CD4-positive, alpha-beta T cell treated with Interleukin-15 for 4 hours (primary cell): Measurements from ENCODE around the gene NCOA5.

ENCODE experiments used
- DNase-seq: peaks from one replicate; pipeline ENCODE4 v3.0.0-alpha.2; 2020; ENCODE audit warnings: low spot score

Gene NCOA5

DNA sequence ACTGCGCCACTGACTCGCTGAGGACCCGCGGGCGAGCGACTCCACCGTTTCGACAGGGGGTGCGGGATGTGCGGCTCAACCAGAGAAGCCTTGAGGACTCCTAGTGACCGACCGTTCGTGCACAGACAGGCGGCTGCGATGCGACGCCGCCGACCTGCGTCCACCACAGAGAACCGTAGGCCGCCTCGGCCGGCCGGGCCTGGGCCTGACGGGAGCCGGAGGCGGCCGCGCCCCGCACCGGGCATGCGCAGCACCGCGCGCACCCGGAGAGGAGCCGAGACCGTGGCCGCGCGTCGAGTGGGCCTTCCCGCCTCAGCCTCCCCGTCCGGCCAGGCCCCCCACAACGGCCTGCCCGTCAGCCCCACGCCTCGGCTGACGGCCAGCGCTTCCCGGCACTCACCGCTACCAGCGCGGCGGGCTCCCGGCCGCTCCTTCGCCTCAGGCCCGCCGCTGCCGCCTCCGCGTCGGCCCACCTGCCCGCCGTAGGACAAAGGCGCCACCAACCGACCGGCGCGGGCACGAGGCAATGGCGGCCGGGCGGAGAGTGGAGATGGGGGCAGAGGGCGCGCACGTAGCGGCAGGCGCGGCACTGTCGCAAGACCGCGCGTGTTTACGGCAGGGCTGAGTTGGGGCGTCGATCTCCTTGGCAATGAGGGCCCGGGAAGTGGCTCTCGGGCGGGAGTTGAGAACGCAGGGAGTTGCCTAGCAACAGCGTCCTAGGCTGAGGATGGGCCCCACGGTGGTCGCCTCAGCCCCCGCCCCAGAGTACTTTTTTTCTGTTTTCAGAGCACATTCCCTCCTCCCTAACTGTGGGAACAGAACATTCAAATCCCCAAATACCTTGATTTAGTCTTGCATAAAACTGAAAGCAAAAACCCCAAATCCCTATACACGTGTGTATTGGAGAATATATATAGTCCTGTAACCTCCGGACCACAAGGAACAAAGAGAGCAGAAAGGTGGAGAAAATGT lies at the start of gene NCOA5:
TSS of gene NCOA5 (minus strand) at position 546 of the 972 bp plus-strand sequence. CDS start 10,538 bp downstream, outside the sequence.
- DNase-seq = peak; percentile 94

- DNase-seq = no peak
These were observed 49.6 kb upstream of the NCOA5 start for GRCh38 chr20:46139266-46139889.

DNA sequence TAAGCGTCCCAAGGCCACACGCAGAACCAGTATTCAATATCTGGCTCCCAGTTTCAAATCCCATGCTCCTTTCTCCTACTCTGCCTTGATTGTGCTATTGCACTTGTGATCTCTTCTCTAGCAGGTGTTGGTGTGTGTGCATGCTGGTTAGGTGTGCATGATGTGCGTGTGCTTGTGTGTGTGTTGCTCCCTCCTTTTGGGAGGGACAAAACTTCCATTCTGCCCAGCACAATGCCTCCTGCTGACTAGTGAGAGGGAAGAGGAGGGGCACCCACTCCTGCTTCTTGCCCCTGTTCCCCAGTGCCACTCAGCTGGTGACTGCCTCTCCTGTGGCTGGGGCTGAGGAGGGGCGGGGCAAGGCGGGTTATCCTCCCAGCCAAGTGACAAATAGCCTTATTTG lies 48.1 kb upstream of the NCOA5 start:
- DNase-seq = no peak

GRCh38 chr20:46135856-46136633 lies 46.3 kb upstream of the NCOA5 start:
- no peak for DNase-seq

DNA sequence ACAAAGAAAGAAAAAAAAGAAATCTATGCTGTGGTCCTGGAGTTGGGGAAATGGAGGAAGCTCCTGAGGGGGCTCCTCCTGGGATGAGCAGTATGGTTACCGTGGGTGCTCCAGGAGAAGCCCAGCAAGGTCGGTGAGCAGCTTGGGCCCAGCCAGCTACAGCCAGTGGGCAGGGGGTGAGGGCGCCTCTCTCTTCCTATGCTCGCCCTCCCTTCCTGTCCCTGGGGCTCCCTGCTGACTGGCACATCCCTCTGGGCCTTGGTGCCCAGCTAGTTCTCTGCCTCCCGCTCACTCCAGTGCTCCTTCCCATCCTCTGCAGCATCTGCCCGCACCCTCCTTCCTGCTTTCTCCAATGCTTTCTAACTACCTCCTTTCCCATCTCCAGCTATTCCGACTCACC lies 45.0 kb upstream of the NCOA5 start:
- no peak for DNase-seq

- no peak for DNase-seq
These were observed 44.3 kb upstream of the NCOA5 start for GRCh38 chr20:46133886-46134654.

GRCh38 chr20:46132705-46133120 lies 43.0 kb upstream of the NCOA5 start:
- DNase-seq = peak; percentile 39

DNA sequence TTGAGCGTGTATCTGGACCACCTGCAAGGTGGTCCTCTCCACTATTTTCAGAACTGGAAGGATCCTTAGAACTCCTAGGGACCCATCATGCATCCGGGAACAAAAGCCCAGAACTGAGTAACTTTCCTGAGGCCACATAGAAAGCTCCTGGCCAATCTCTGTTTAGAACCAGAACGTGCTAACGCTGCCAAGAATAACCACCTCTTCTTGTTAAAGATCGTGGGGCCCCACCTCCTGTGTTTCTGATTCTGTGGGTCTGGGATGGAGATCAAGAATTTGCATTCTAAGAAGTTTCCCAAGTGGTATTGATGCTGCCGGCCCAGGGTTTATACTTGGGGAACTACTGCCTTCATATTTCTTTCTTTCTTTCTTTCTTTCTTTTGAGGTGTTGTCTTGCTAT lies 41.6 kb upstream of the NCOA5 start:
- no peak for DNase-seq

GRCh38 chr20:46130534-46130933 lies 40.8 kb upstream of the NCOA5 start:
- no peak for DNase-seq

- DNase-seq = no peak
These were observed 40.3 kb upstream of the NCOA5 start for GRCh38 chr20:46129955-46130481.

DNA sequence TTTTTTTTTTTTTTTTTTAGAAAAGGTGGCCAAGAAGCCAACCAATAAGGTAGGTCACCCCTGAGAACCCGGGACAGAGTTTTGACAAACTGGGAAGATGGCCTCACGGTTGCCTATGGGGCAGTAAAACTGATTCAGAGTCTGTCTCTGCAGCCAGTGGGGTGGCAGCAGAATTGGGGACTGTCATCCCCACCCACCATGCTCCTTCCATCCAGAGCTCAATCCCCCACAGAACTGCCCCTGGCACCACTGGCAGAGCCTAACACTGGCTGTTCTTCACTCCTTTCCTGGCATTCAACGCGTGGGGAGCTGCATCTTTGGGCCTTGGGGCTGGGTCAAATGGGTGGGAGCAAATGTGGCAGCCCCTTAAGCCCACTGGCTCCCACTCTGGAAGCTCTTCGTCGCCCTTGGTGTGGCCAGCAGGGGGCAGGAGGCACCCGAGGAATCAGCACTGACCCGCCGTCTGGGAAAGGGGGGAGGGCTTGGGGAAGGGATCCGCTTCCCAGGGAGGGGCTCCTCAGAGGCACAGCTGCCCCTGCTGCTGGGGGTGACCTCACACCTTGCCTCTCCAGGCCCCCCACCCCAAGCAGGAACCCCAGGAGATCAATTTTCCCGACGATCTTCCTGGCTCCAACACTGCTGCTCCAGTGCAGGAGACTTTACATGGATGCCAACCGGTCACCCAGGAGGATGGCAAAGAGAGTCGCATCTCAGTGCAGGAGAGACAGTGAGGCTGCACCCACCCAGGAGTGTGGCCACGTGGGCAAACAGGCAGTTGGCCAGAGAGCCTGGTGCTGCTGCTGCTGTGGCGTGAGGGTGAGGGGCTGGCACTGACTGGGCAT lies 38.8 kb upstream of the NCOA5 start:
- no peak for DNase-seq

- no peak for DNase-seq
These were observed 37.7 kb upstream of the NCOA5 start for GRCh38 chr20:46127396-46128010.

- no peak for DNase-seq
These were observed 36.8 kb upstream of the NCOA5 start for GRCh38 chr20:46126440-46127056.

DNA sequence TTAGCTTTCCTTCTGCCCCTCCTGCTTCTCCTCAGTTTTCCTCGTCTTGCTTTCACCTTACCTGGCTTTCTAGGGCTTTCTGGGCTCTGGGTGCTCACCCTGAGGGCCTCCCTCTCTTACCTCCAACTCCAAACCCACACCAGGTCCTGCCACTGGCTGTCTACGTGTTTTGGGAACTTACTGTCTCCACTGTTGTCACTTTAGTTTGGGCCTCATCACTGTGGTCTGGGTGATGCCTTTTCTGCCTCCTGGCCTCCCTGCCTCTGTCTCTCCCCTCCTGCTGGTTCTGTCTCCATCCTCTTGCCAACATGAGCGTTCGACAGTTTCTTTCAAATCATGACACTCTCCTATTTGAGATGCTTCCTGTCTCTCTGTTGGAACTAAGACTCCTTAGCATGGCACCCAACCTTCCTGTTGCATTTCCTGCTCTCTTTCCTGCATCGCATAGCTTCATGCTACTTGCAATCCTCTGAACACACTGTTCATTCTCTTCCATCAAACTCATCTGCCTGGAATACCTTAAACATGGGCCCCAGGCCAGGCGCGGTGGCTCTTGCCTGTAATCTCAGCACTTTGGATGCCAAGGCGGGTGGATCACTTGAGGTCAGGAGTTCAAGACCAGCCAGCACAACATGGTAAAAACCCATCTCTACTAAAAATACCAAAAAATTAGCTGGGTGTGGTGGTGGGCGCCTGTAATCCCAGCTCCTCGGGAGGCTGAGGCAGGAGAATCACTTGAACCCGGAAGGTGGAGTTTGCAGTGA lies 33.9 kb upstream of the NCOA5 start:
- DNase-seq = no peak

DNA sequence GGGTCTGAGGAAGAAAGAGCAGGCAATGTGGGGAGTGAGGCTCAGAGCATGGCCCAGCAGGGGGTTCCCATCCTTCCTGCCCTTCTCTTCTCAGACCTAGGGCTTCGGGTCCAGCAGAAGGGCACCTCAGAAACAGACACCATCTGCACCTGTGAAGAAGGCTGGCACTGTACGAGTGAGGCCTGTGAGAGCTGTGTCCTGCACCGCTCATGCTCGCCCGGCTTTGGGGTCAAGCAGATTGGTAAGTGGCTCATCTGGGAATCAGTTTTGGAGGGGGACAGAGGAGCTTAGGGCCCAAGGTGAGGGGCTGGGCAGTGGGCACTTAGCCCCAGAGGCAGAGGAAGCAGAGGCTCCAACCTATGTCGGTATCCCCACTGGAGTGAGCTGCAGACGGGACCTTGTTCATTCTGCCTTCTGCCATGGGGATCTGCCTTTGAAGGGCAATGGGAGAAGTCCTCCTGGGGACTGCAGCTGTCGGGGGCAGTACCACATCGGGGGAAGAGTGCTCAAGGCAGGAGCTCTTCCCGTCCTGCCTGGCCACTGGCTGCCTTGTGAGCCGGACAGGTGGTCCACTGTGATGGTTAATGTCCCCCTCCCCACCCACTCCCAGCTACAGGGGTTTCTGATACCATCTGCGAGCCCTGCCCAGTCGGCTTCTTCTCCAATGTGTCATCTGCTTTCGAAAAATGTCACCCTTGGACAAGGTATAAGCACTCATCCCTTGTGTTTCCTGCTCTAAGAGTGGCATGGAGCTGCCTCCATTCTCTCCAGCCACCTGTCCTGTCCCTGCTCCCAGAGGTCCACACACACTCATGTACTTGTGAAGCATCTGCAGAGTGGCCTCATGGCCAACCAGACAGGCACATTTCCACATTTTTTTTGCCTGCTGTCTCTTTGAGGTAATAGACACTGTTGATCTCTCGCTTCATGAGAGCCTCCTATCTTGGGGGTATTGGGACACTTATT lies 33.0 kb upstream of the NCOA5 start:
- DNase-seq = no peak

DNA sequence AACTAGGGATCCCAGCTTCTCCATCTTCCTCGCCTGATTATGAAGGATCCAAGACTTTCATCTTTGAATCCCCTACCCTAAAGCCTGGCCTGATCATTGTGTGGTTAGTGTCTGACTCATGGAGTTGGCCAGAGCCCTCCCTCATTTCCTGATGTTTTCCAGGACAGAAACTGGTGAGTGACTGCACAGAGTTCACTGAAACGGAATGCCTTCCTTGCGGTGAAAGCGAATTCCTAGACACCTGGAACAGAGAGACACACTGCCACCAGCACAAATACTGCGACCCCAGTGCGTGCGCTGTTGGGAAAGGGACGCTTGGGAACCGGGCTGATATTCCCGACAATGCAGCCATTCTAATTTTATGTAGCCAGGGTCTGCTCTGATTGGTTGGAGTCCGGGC lies 32.3 kb upstream of the NCOA5 start:
- DNase-seq = no peak

GRCh38 chr20:46121184-46121930 lies 31.6 kb upstream of the NCOA5 start:
- DNase-seq = no peak
